Mesendoderm (in vitro differentiated cells): ENCODE results near the gene MBOAT7.

ENCODE experiments used
- DNase-seq: peaks from one replicate; pipeline ENCODE4 v3.0.0; 2013
- H2AK5ac ChIP-seq: 2 replicates; pipeline ENCODE4 v1.6.1; 2013; ENCODE audit warnings: low read length, inconsistent platforms
- H2BK120ac ChIP-seq: 2 replicates; pipeline ENCODE4 v1.6.1; 2013; ENCODE audit warnings: low read depth, mild to moderate bottlenecking, low read length, moderate library complexity, mixed read lengths
- H2BK15ac ChIP-seq: replicated peaks from 2 replicates; pipeline ENCODE4 v1.6.1; 2013; ENCODE audit warnings: low read depth, mild to moderate bottlenecking, moderate library complexity
- H2BK5ac ChIP-seq: 2 replicates; pipeline ENCODE4 v1.6.1; 2013; ENCODE audit warnings: low read length, inconsistent platforms
- H3K18ac ChIP-seq: 2 replicates; pipeline ENCODE4 v1.6.1; 2013; ENCODE audit warnings: mild to moderate bottlenecking, low read length, mixed read lengths
- H3K23ac ChIP-seq: one replicate; pipeline ENCODE4 v1.6.1; 2013; ENCODE audit warnings: low read length
- H3K27ac ChIP-seq: 2 replicates; pipeline ENCODE4 v1.5.1; 2013; ENCODE audit warnings: low read depth, mild to moderate bottlenecking, inconsistent platforms, low read length, moderate library complexity
- H3K27me3 ChIP-seq: 2 replicates; pipeline ENCODE4 v1.6.1; 2013; ENCODE audit warnings: low read length, control low read depth, mild to moderate bottlenecking, inconsistent platforms; ENCODE audit not compliant: insufficient read depth, poor library complexity
- H3K36me3 ChIP-seq: 2 replicates; pipeline ENCODE4 v1.6.1; 2013; ENCODE audit warnings: low read length, inconsistent platforms; ENCODE audit not compliant: control insufficient read depth, insufficient read depth
- H3K4ac ChIP-seq: one replicate; pipeline ENCODE4 v1.6.1; 2013; ENCODE audit warnings: low read depth, mild to moderate bottlenecking, low read length, moderate library complexity
- H3K4me1 ChIP-seq: 2 replicates; pipeline ENCODE4 v1.6.1; 2013; ENCODE audit warnings: low read depth, low read length, inconsistent platforms; ENCODE audit not compliant: control insufficient read depth
- H3K4me2 ChIP-seq: 2 replicates; pipeline ENCODE4 v1.6.1; 2013; ENCODE audit warnings: low read length
- H3K4me3 ChIP-seq: 2 replicates; pipeline ENCODE4 v1.5.1; 2013; ENCODE audit warnings: mild to moderate bottlenecking, low read length
- H3K56ac ChIP-seq: one replicate; pipeline ENCODE4 v1.6.1; 2013; ENCODE audit warnings: low read length
- H3K79me1 ChIP-seq: 2 replicates; pipeline ENCODE4 v1.6.1; 2013; ENCODE audit warnings: low read length, inconsistent platforms
- H3K79me2 ChIP-seq: 2 replicates; pipeline ENCODE4 v1.6.1; 2013; ENCODE audit warnings: mild to moderate bottlenecking, low read length; ENCODE audit not compliant: control insufficient read depth, insufficient read depth
- H3K9ac ChIP-seq: 2 replicates; pipeline ENCODE4 v1.6.1; 2013; ENCODE audit warnings: low read length, inconsistent platforms
- H4K5ac ChIP-seq: one replicate; pipeline ENCODE4 v1.6.1; 2013; ENCODE audit warnings: low read length
- H4K8ac ChIP-seq: one replicate; pipeline ENCODE4 v1.6.1; 2013; ENCODE audit warnings: low read depth, mild to moderate bottlenecking, control low read depth, low read length, moderate library complexity
- WGBS: extraction: QIAGEN DNeasy Blood & Tissue Kit; methylation state at CpG from one replicate; pipeline ENCODE4 v1.1.7; 2013; ENCODE audit warnings: low lambda C conversion rate, missing lambda C conversion rate; ENCODE audit not compliant: insufficient coverage; ENCODE audit errors: extremely low coverage; 5-methylcytosine and 5-hydroxymethylcytosine counted together

MBOAT7 gene

DNA sequence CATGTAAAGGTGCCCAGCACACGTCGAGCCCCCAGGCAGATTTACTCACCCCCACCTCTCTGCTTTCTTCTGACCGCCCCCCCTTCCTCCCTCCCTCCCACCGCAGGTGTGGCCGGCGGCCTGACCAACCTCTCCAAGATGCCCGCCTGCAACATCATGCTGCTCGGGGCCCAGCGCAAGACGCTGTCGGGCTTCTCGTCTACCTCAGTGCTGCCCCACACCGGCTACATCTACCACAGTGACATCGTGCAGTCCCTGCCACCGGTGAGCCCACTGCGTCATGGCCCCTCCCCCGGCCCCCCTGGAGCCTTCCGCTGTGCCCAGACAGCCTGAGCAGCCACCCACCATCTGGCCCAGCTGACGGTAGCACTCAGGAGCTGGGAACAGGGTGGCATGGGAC lies 65.0 kb downstream of the MBOAT7 start:
- H3K27ac ChIP-seq, result no peak overlapping the region
- WGBS, result no CpG with 5 or more reads among the region's 19 CpGs
- H2BK120ac ChIP-seq, result no peak overlapping the region

DNA sequence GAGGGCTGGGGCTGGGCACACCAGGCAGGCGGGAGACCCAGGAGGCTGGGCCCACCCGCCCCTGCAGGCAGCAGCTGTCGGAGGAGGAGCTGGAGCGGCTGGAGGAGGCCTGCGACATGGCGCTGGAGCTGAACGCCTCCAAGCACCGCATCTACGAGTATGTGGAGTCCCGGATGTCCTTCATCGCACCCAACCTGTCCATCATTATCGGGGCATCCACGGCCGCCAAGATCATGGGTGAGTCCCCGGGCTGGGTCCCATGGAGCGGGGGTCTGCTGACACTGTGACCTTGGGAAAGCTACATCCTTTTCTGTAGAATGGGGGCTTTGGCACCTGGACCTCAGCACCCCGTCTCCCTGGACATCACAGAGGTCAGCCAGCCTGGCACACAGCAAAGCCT lies 65.7 kb downstream of the MBOAT7 start:
- Histone ChIP-seq H2AK5ac (no peak overlapping the region), H3K79me2 (no peaks in the 10 kb centered on the region), H4K8ac (no peak overlapping the region), H2BK5ac (no peak overlapping the region), H3K27me3 (no peaks in the 10 kb centered on the region), H2BK120ac (no peak overlapping the region), H3K4me1 (no peaks in the 10 kb centered on the region), H3K56ac (no peak overlapping the region), H3K79me1 (no peaks in the 10 kb centered on the region), H3K23ac (no peak overlapping the region), H3K18ac (no peak overlapping the region), H3K4ac (no peak overlapping the region), H3K4me3 (no peak overlapping the region), H3K9ac (no peak overlapping the region), H3K36me3 (peaks cover 13% of the 10 kb centered on the region), H4K5ac (no peak overlapping the region), H3K4me2 (no peak overlapping the region), H2BK15ac (no peak overlapping the region), H3K27ac (no peak overlapping the region)
- no peak for DNase-seq
- no CpG with 5 or more reads among the region's 17 CpGs for WGBS

More for the DNA sequence above, 65.0 kb downstream of the MBOAT7 start:
- no peak overlapping the region for H3K9ac ChIP-seq
- no peaks in the 10 kb centered on the region for H3K27me3 ChIP-seq
- no peak overlapping the region for H3K4ac ChIP-seq
- no peak overlapping the region for H3K23ac ChIP-seq
- H3K56ac ChIP-seq, result no peak overlapping the region
- no peak overlapping the region for H4K5ac ChIP-seq
- H3K4me3 ChIP-seq, result no peak overlapping the region
- H3K79me2 ChIP-seq, result no peaks in the 10 kb centered on the region
- no peak overlapping the region for H3K4me2 ChIP-seq
- H2AK5ac ChIP-seq, result no peak overlapping the region
- H3K4me1 ChIP-seq, result no peaks in the 10 kb centered on the region
- no peak overlapping the region for H4K8ac ChIP-seq
- no peak overlapping the region for H3K18ac ChIP-seq
- H2BK15ac ChIP-seq, result no peak overlapping the region
- no peak for DNase-seq
- H3K79me1 ChIP-seq, result no peaks in the 10 kb centered on the region
- peaks cover 16% of the 10 kb centered on the region for H3K36me3 ChIP-seq
- no peak overlapping the region for H2BK5ac ChIP-seq
